K562 (cell line): ENCODE data around the gene PCSK5. TPM values are rescaled to one million over a fixed set of nuclear protein-coding genes. Genes with fewer than 3 reads are reported as not detected.

ENCODE experiments used
- ATAC-seq: fragments of 200-7000 bp; cut with Tn5 transposase; 3 replicates; pipeline ENCODE4 v1.9.1; 2020; ENCODE audit warnings: moderate library complexity
- BruUV-seq: library from RNA; stranded (reverse); fragments of 400-500 nt; replicated peaks from 2 replicates; lab custom pipeline; 2021; lab: Mats Ljungman, UMichigan
- CTCF ChIA-PET: fragments of 300-600 bp; formaldehyde crosslinking; extraction: SDS; loops from one replicate; lab custom pipeline; 2021; ENCODE audit warnings: low intra/inter-chr PET ratio; lab: Yijun Ruan, JAX
- POLR2A ChIA-PET: fragments of 300-600, 350-650 bp; sonication (Branson Sonifier 250); formaldehyde crosslinking; extraction: SDS; loops from one replicate; lab custom pipeline; 2021; ENCODE audit warnings: antibody characterized with exemption, inconsistent platforms; lab: Yijun Ruan, JAX
- DNase-seq, 4 experiments: peaks; one replicate each; pipeline versions ENCODE4 v3.0.0 to v3.0.0-alpha.2; 2011 to 2018; ENCODE audit warnings: low spot score in 3 of 4, mixed read lengths in 3 of 4; ENCODE audit errors: extremely low read depth in 1 of 4
- FAIRE-seq: peaks from 2 replicates; lab custom pipeline; 2011; peaks lifted over from hg19 to GRCh38; lab: Jason Lieb, UNC
- H2AFZ ChIP-seq: 2 replicates; pipeline ENCODE4 v1.6.0; 2011; ENCODE audit warnings: low read depth, low read length, control low read depth, inconsistent platforms
- H3K27ac ChIP-seq: fragments of 200-600 bp; 3 replicates; pipeline ENCODE4 v1.8.0; 2011; ENCODE audit warnings: low read depth, mild to moderate bottlenecking, control low read depth, inconsistent platforms, low read length, moderate library complexity, mixed read lengths; ENCODE audit errors: extremely low read depth
- H3K27me3 ChIP-seq, 2 experiments: fragments of 300-600 bp in 1 of 2; 2 replicates in 1 of 2; 3 replicates in 1 of 2; pipeline versions ENCODE4 v1.6.0 to v1.8.0; 2011; ENCODE audit warnings: inconsistent platforms in 2 of 2, low read length in 2 of 2, mild to moderate bottlenecking in 1 of 2, mixed read lengths in 1 of 2, moderate library complexity in 1 of 2; ENCODE audit not compliant: control insufficient read depth in 2 of 2, insufficient read depth in 2 of 2
- H3K36me3 ChIP-seq: fragments of 300-600 bp; 3 replicates; pipeline ENCODE4 v1.8.0; 2011; ENCODE audit warnings: mild to moderate bottlenecking, low read length, inconsistent platforms; ENCODE audit not compliant: control insufficient read depth, insufficient read depth
- H3K4me1 ChIP-seq, 2 experiments: fragments of 200-600 bp in 1 of 2; replicated peaks in 1 of 2; 2 replicates in 1 of 2; 3 replicates in 1 of 2; pipeline versions ENCODE4 v1.5.1 to v1.8.0; 2011; ENCODE audit warnings: inconsistent platforms in 2 of 2, low read length in 2 of 2, mild to moderate bottlenecking in 1 of 2, mixed read lengths in 1 of 2, moderate library complexity in 1 of 2; ENCODE audit not compliant: control insufficient read depth in 2 of 2, insufficient read depth in 2 of 2
- H3K4me2 ChIP-seq: 2 replicates; pipeline ENCODE4 v1.6.1; 2011; ENCODE audit warnings: low read length, control low read depth, inconsistent platforms, mixed read lengths; ENCODE audit not compliant: insufficient read depth
- H3K4me3 ChIP-seq: fragments of 200-600 bp; sonication (generic), shearing (Covaris generic); 2 replicates; pipeline ENCODE4 v1.5.1; 2016; ENCODE audit warnings: control low read depth, inconsistent platforms
- H3K79me2 ChIP-seq: fragments of 200-600 bp; 3 replicates; pipeline ENCODE4 v1.8.0; 2011; ENCODE audit warnings: low read length, inconsistent platforms; ENCODE audit not compliant: control insufficient read depth, insufficient read depth
- H3K9ac ChIP-seq, 2 experiments: 2 replicates each; pipeline versions ENCODE4 v1.6.0 to v1.6.1; 2011; ENCODE audit warnings: low read depth in 2 of 2, low read length in 2 of 2, control low read depth in 1 of 2, inconsistent platforms in 1 of 2, mild to moderate bottlenecking in 1 of 2, mixed read lengths in 1 of 2; ENCODE audit not compliant: insufficient read depth in 1 of 2
- H3K9me1 ChIP-seq: one replicate; pipeline ENCODE4 v1.6.0; 2011; ENCODE audit warnings: inconsistent platforms, mild to moderate bottlenecking, low read length, moderate library complexity; ENCODE audit not compliant: control insufficient read depth, insufficient read depth
- H3K9me3 ChIP-seq: replicated peaks from 2 replicates; pipeline ENCODE4 v1.5.1; 2011; ENCODE audit warnings: low read depth, low read length, inconsistent platforms; ENCODE audit not compliant: control insufficient read depth, insufficient read depth
- H4K20me1 ChIP-seq: replicated peaks from 2 replicates; pipeline ENCODE4 v1.6.1; 2011; ENCODE audit warnings: low read length, inconsistent platforms, mixed read lengths; ENCODE audit not compliant: control insufficient read depth, insufficient read depth
- ATF3 ChIP-seq, 2 experiments: fragments of 450-650 bp in 1 of 2; sonication (generic) in 1 of 2; formaldehyde crosslinking in 1 of 2; IDR thresholded peaks in 1 of 2; conservative IDR thresholded peaks in 1 of 2; 2 replicates each; pipeline versions ENCODE4 v1.6.1 to v1.8.1; 2016 to 2023; ENCODE audit warnings: mild to moderate bottlenecking in 2 of 2, moderate library complexity in 2 of 2, inconsistent platforms in 1 of 2, missing genetic modification reagents in 1 of 2
- CEBPG ChIP-seq, 3 experiments: fragments of 200-800 bp in 1 of 3; sonication (Bioruptor generic) in 1 of 3; sonication (generic) in 1 of 3; formaldehyde crosslinking in 1 of 3; IDR thresholded peaks in 2 of 3; conservative IDR thresholded peaks in 1 of 3; 2 replicates each; pipeline versions ENCODE4 v1.6.1 to v1.8.0; 2016 to 2022; ENCODE audit warnings: missing compliant biosample characterization in 2 of 3, missing genetic modification characterization in 2 of 3, mild to moderate bottlenecking in 1 of 3, missing genetic modification reagents in 1 of 3
- DIDO1 ChIP-seq: fragments of 450-650 bp; IDR thresholded peaks from 2 replicates; pipeline ENCODE4 v1.6.1; 2016; ENCODE audit warnings: low read depth, missing biosample characterization, missing genetic modification characterization
- WGBS: fragments of 100-300 bp; shearing (Covaris generic); methylation state at CpG from one replicate; pipeline ENCODE4 v1.1.6; 2016; ENCODE audit warnings: low coverage, mixed read lengths; ENCODE audit not compliant: insufficient coverage; ENCODE audit errors: missing lambda C conversion rate; 5-methylcytosine and 5-hydroxymethylcytosine counted together
- in situ Hi-C: fragments of 300-500 bp; cut with MboI; formaldehyde crosslinking; loops from 4 replicates; pipeline ENCODE4 v1.15.0; 2018; ENCODE audit warnings: inconsistent platforms, mixed read lengths
- intact Hi-C: fragments of 100-400 bp; cut with micrococcal nuclease; formaldehyde crosslinking; loops from 2 replicates; pipeline ENCODE4 v1.14.2; 2022
- polyA plus RNA-seq, 8 experiments: library from polyadenylated mRNA; depleted of rRNA in 4 of 8; stranded (reverse) in 5 of 8; unstranded in 3 of 8; fragments of >200 nt; fragmentation: Nextera tagmentation in 2 of 8; fragmentation: Illumina TruSeq in 1 of 8; extraction: Ambion mirVana in 2 of 8; extraction: Trizol in 1 of 8; gene quantifications; 2 replicates each; pipeline versions ENCODE4 v1.2.1 to v1.2.3, GENCODE V29; 2011 to 2014; ENCODE audit warnings: inconsistent platforms in 1 of 8, missing spikeins in 1 of 8
- total RNA-seq, 7 experiments: library from RNA; depleted of rRNA in 6 of 7; stranded (reverse); fragments of >200 nt in 6 of 7; fragmentation: Illumina TruSeq in 2 of 7; extraction: Trizol in 2 of 7; gene quantifications; 2 replicates each; pipeline versions ENCODE4 v1.2.1 to v1.2.3, GENCODE V29; 2011 to 2021; ENCODE audit warnings: low replicate concordance in 1 of 7

The PCSK5 gene
- total and polyA plus RNA-seq, 9 of the 15 experiments (the other 6 are each of a cell fraction or from before 2014, with no cell fraction given): not detected

- Histone ChIP-seq H3K27ac (no peak overlapping the region), H3K79me2 (no peaks in the 10 kb centered on the region), H3K4me2 (no peak overlapping the region), H3K4me3 (no peak overlapping the region), H3K9ac (no peak overlapping the region), H3K27me3 (no peaks in the 10 kb centered on the region), H3K9me1 (no peaks in the 10 kb centered on the region), H3K36me3 (no peaks in the 10 kb centered on the region), H2AFZ (no peak overlapping the region), H4K20me1 (no peaks in the 10 kb centered on the region), H3K9me3 (no peaks in the 10 kb centered on the region), H3K4me1 (peaks cover 0 to 6% of the 10 kb centered on the region in 2 experiments; a peak in 2 of 5 replicates)
- intact Hi-C loops (no loop called here), in situ Hi-C loops (no loop called here)
- TF ChIP-seq CEBPG (CRISPR knock-in tag; IDR thresholded peaks at IDR 0.05) (no peak), CEBPG (tag; conservative IDR thresholded peaks at IDR 0.05 in 1 of 2, IDR thresholded peaks at IDR 0.05 in 1 of 2) (peak in 1 of 2 experiments; percentile 42; a peak in 1 of 4 replicates), ATF3 (IDR thresholded peaks at IDR 0.05) (peak; percentile 78), ATF3 (CRISPR knock-in tag; conservative IDR thresholded peaks at IDR 0.05) (no peak), DIDO1 (no peak)
- FAIRE-seq: no peak
- WGBS: 19% methylated on average over 5 of the region's 6 CpGs
- no peak for DNase-seq
- no TSS peak for BruUV-seq
- ATAC-seq: no peak
- ChIA-PET POLR2A (interaction anchor here (0.7 to 3.5 kb wide), 5 partner anchors 8 to 344 kb away, joined by 3 to 12 read pairs (median 4); partner anchors contain the start of gene RFK), CTCF (no interaction called here)
These were observed 488.0 kb downstream of the PCSK5 start for GRCh38 chr9:76378367-76379073.
